Limb (tissue), 2 donors: ENCODE results near the gene METTL23.
"Not testable (repeated sequence)": the region's sequence is repeated elsewhere in the genome, so short reads cannot be mapped to it uniquely, and the experiment has no call there.

Experiments
- DNase-seq, 2 donors: peaks; one replicate each; pipeline ENCODE4 v3.0.0-alpha.2; 2016; ENCODE audit errors: extremely low spot score in 2 of 2

The METTL23 gene

DNA sequence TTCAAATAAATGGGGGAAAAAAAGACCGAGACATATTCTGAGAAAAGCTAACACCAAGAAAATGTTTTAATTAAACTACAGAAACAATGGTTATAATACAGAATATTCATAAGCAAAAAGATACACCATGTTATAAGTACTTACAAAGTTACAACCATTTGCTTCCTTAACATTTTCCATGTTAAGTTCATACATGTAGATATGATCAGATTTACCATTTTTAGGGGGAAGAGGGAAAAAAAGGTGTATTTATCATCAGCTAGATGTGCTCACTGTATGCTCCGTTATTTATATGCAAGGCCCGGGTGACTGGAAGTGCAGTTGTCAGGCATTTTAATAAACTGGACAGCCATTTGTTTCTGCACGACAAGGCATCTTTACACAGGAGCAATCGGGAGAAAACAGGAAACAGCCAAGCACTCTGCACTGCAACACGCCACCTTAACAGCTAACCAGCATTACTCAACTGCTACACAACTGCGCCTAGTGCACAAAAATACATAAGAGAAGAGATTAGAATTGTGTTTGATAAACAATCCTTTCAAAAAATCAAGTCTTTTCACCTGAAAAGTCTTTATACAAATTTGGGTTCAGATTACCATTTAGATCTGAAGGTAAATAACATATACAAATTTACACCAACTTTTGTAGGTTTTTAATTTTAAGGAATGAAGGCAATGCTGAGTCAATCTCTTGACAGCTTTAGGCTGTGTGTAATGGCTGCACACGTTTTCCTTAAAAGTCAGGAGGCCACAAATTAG lies 7.6 kb downstream of the METTL23 start:
- DNase-seq = no peak

DNA sequence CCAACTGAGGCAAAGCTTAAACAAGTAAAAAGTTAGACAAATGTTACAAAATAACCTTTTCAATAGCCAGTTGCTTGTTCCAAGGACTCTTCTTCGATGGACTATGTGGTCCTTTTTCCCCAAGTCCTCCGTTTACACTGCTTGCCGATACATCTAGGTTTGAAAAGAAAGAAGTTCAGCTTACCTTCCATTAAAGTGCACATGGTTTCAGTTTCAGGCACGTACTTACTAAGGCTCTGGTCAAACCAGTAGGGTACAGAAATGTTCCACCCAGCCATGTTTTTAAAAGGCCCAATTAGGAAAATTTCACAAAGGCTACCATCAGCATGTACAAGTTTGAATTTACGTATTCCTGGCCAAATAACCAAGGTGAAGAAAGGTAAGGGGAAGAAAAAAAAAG lies 8.4 kb downstream of the METTL23 start:
- no peak for DNase-seq

- DNase-seq = no peak
These were observed 9.1 kb downstream of the METTL23 start for GRCh38 chr17:76735586-76736348.

DNA sequence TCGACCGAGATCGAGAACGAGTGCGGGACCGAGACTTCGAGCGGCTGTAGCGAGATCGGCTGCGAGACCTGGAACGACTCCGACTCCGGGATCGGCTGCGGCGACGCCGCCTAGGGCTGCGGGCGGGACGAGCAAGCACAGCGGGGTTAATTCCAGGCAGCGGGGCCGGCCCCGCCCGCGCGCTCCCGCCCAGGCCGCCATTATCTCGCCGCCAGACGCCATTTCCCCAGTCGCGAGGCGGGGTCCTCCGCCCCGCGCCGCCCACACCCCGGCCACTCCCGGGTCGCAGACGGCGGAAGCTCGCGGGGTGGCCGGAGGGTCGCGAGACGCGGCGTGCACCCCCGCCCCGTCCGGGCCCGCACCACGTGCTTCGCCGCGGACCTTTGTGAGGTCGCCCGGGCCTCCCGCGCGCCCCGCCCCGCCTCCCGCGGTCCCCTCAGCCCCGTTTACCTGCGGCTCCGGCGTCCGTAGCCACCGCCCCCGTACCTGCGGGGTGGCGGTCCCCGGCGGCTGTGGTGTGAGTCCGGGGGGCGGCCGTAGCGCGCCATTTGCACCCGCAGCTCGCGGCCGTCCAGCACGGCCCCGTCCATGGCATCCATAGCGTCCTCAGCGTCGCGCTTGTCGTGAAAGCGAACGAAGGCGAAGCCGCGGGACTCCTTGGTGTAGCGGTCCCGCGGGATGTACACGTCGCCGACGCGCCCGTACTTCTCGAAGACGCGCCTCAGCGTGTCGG lies 9.9 kb downstream of the METTL23 start:
- peak; percentile 71 to 88 for DNase-seq

- peak; percentile 98 to 99 for DNase-seq
These were observed 10.5 kb downstream of the METTL23 start, which contains the start of gene SRSF2 for GRCh38 chr17:76737082-76737675. Gene SRSF2, minus strand, starts transcription at chr17:76737331. Its CDS starts 171 bp downstream, at chr17:76737160.

- DNase-seq = peak; percentile 95 to 96
These were observed 11.2 kb downstream of the METTL23 start, which contains the start of gene MFSD11 for GRCh38 chr17:76737676-76738467. Gene MFSD11, plus strand, starts transcription at chr17:76738119. Its CDS starts 234 bp downstream, at chr17:76738353.

GRCh38 chr17:76738468-76738850 lies 11.8 kb downstream of the METTL23 start:
- DNase-seq = no peak

GRCh38 chr17:76739568-76740115 lies 13.0 kb downstream of the METTL23 start:
- not testable (repeated sequence) for DNase-seq

DNA sequence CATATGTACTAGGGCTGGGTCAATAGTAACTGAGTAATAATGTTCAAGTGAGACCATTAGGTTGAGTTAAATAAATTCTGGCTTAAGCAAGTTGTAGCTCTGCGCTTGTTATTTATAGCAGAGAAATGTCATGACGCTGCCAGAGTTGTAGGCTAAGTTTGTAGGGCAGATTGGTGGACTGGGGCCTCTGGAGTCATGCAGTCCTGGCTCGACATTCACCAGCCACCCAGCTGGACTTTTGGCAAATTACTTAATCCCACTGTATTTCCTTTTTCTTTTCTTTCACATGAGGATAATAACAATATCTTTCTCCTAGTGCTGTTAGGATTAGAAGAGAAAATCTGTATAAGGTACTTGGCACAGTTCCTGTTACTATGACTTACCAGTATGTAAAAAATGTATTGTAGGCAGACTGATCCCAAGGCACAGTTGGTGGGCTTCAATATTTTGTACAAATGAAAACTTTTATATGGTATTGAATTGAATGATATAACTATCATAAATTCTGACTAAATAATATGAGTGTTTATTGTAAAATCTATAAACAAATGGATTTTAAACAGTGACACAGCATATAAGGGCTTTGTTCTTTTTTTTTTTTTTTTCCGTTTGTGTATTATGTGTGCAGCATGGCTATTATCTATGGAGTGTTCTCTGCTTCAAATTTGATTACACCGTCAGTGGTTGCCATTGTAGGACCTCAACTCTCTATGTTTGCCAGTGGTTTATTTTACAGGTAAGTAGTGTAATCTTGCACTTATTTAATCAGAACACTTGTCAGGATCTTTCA lies 13.9 kb downstream of the METTL23 start:
- DNase-seq = peak in 1 of 2 donors; percentile 38

DNA sequence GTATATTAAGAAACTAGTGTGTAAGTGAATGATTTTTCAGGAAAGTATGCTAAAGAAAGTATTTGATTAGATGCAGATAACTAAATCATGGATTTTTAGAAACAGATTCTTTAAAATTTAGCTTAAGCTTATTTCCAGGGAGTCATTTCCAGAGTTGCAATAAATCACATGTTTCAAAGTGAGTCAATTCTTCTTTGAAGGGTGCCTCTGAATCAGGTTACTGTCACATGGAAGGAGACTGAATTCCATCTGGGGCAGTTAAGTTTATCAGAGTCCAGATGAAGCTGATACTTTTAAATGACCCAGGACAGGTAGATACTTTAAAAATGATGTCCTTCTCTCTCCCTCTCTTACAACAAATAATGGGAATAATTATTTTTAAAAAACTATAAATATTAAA lies 16.3 kb downstream of the METTL23 start:
- DNase-seq = no peak

GRCh38 chr17:76744747-76745146 lies 18.1 kb downstream of the METTL23 start:
- DNase-seq = no peak

DNA sequence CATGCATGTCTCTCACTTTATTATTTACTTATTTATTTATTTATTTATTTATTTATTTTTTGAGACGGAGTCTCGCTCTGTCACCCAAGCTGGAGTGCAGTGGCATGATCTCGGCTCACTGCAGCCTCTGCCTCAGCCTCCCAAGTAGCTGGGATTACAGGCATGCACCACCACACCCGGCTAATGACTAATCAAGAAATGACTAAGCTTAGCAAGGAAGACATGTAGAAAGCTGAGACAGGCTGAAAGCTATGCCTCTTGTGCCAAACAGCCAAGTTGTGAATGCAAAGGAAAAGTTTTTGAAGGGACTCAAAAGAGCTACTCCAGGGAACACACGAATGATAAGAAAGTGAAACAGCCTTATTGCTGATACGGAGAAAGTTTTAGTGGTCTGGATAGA lies 19.1 kb downstream of the METTL23 start:
- DNase-seq = not testable (repeated sequence)

DNA sequence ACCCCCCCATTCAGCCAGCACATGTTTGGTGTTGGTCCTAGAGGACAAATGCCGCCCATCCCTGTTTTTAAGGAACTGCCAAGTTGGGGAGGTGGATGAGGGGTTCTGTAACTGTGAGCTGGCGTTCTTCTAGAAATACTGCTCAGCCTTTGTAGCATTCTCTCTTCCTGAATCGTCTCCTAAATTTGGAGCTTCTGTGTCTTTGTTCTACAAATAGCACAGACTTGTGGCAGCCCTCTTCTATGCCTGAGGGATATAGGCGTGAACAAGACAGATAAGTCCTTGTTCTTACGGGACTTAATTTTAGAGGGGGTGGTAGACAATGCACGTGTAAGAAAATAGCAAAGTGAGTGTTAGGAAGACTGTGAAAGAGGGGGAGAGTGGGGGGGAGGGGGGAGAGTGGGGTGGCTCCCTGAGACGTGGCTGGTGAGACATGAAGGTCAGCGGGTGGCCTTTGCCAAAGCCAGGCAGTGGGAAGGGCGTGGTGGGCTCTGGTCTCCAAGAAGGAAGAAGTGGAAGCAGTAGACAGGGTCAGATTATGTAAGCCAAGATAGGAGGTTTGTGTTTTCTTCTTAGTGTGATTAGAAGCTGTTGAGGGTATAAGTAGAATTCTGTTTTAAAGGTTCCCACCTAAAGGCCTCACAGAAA lies 21.2 kb downstream of the METTL23 start:
- DNase-seq = no peak

GRCh38 chr17:76748657-76749056 lies 22.0 kb downstream of the METTL23 start:
- no peak for DNase-seq

GRCh38 chr17:76751416-76751993 lies 24.9 kb downstream of the METTL23 start:
- no peak for DNase-seq

GRCh38 chr17:76752006-76752405 lies 25.4 kb downstream of the METTL23 start:
- no peak for DNase-seq

GRCh38 chr17:76753061-76753961 lies 26.7 kb downstream of the METTL23 start:
- no peak for DNase-seq

DNA sequence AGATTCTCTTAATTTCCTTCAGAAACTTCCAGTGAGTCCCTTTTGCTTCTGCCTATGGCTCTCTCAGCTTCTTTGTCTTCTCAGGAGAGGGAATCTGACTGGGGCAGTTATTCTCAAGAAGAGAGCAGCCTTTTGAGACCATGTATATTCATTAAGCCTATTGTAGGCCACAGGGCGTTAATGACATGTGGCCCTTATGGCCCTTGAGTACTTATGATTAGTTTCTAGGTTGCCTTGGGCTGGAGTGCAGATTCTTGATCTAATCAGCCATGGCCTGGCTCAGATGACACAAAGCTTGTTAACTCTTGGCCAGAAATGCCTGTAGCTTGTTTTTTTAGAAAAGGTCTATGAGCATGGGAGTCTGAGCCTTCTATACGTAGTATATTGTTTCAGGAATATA lies 28.6 kb downstream of the METTL23 start:
- no peak for DNase-seq
